ENCODE results near the gene RALGPS1. TPM values are rescaled to one million over a fixed set of nuclear protein-coding genes. Genes with fewer than 3 reads are reported as not detected.

The RALGPS1 gene
- total RNA-seq, 4 donors from 2014 or later: 4.6 to 11.9 (median 10.0) TPM

DNA sequence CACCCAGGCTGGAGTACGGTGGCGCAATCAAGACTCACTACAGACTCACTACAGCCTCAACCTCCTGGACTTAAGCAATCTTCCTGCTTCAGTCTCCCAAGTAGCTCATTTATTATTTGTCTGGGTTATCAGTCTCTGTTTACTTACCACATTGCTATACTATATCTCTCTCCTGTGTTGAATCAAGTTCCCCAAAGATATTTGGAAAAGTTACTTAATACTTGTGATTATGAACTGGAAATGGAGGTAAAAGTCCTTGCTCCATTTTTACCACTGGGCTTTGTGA is 152.2 kb downstream of the RALGPS1 start:
- H3K36me3 ChIP-seq: peaks cover 0 to 9% (median 2%) of the 10 kb centered on the region in 4 donors
- no peak for TF ChIP-seq CTCF (IDR thresholded peaks at IDR 0.05)
- TF ChIP-seq POLR2AphosphoS5 (IDR thresholded peaks at IDR 0.05): no peak
- TF ChIP-seq EP300 (IDR thresholded peaks at IDR 0.05): no peak
- TF ChIP-seq POLR2A (IDR thresholded peaks at IDR 0.05; ENCODE audit: low read depth): no peak
- intact Hi-C loops (cut with DNase I): no loop called here
- no peaks in the 10 kb centered on the region for H3K4me1 ChIP-seq
- H3K4me3 ChIP-seq: no peak overlapping the region
- no peaks in the 10 kb centered on the region for H3K9me3 ChIP-seq
- H3K27me3 ChIP-seq: no peaks in the 10 kb centered on the region
- no peak for DNase-seq (ENCODE audit: extremely low spot score)
- no peak overlapping the region for H3K27ac ChIP-seq (replicated peaks in 1 of 4)
- 83% methylated on average over 2 of the region's 2 CpGs for WGBS

GRCh38 chr9:127067603-127068220 is 153.1 kb downstream of the RALGPS1 start:
- intact Hi-C loops (cut with DNase I): no loop called here
- no peak for TF ChIP-seq EP300 (IDR thresholded peaks at IDR 0.05)
- TF ChIP-seq CTCF (IDR thresholded peaks at IDR 0.05): no peak
- no peak for TF ChIP-seq POLR2A (IDR thresholded peaks at IDR 0.05; ENCODE audit: low read depth)
- no peak for TF ChIP-seq POLR2AphosphoS5 (IDR thresholded peaks at IDR 0.05)
- Histone ChIP-seq H3K27me3 (no peaks in the 10 kb centered on the region), H3K27ac (replicated peaks in 1 of 4) (no peak overlapping the region), H3K4me3 (no peak overlapping the region), H3K9me3 (no peaks in the 10 kb centered on the region), H3K4me1 (no peaks in the 10 kb centered on the region), H3K36me3 (peaks cover 0 to 9% (median 2%) of the 10 kb centered on the region in 4 donors)
- DNase-seq (ENCODE audit: extremely low spot score): peak; percentile 72
- whole genome bisulfite sequencing: 92% methylated on average over 5 of the region's 5 CpGs

DNA sequence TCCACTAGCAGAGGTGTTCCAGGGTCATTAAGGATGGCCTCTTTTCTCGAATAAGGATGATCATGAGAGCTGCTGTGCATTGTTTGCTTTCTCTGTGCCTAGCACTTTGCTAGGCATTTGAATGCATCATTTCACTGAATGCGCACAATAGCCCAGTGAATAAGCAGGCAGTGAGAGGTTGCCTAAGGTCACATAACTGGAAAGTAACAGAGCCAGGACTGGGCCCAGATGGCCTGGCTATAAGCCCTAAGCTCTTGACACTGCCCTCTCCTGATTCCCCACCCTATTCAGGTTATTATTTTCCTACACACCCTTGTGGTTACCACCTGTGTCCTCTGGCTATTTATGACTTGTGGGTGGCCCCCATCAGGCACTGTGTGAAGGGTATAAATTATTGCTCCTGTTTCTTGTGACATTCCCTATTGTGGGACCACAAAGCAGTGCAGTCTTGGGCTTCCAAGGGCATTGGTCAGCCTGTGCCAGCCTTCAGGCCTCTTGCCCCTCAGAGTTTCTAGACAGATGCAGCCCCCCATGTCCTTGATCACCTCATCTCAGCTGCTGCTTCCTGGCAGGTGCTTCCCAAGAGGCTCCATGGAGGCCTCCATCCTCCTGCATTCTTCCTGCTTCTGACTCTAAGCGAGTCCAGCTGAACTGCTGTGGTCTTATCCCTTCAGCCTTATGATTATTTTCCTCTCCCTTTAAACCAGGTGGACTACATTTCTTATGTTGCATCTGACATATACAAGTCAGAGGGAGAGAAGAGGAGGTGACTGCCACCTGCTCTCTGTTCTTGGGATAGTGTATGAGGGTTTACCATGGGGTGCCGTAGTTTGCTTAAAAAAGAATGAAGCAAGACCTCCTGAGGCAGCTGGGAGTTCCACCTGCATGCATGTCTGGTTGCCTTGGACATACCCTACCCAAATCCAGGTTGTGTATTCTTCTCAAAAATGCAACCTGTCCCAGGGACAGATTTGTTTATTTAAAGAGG is 160.3 kb downstream of the RALGPS1 start:
- no peak overlapping the region for H3K4me3 ChIP-seq
- H3K4me1 ChIP-seq: peaks cover 27 to 36% (median 31%) of the 10 kb centered on the region in 4 donors
- H3K36me3 ChIP-seq: peaks cover 0 to 6% (median 2%) of the 10 kb centered on the region in 4 donors
- no peak for DNase-seq (ENCODE audit: extremely low spot score)
- H3K27ac ChIP-seq (replicated peaks in 1 of 4): no peak overlapping the region
- 80% methylated on average over 4 of the region's 4 CpGs for WGBS
- H3K9me3 ChIP-seq: no peaks in the 10 kb centered on the region
- TF ChIP-seq POLR2AphosphoS5 (IDR thresholded peaks at IDR 0.05) (peak in 1 of 2 donors; percentile 23), CTCF (IDR thresholded peaks at IDR 0.05) (no peak), EP300 (IDR thresholded peaks at IDR 0.05) (no peak), POLR2A (IDR thresholded peaks at IDR 0.05; ENCODE audit: low read depth) (no peak)
- H3K27me3 ChIP-seq: no peaks in the 10 kb centered on the region
- intact Hi-C loops (cut with DNase I): no loop called here

GRCh38 chr9:127075624-127076372 is 161.2 kb downstream of the RALGPS1 start:
- no peak for DNase-seq (ENCODE audit: extremely low spot score)
- intact Hi-C loops (cut with DNase I): no loop called here
- no peak overlapping the region for H3K4me3 ChIP-seq
- H3K36me3 ChIP-seq: no peaks in the 10 kb centered on the region
- H3K9me3 ChIP-seq: no peaks in the 10 kb centered on the region
- H3K27ac ChIP-seq (replicated peaks in 1 of 4): no peak overlapping the region
- TF ChIP-seq CTCF (IDR thresholded peaks at IDR 0.05): no peak
- no peak for TF ChIP-seq POLR2AphosphoS5 (IDR thresholded peaks at IDR 0.05)
- TF ChIP-seq POLR2A (IDR thresholded peaks at IDR 0.05; ENCODE audit: low read depth): no peak
- TF ChIP-seq EP300 (IDR thresholded peaks at IDR 0.05): no peak
- 62% methylated on average over 2 of the region's 2 CpGs for WGBS
- no peaks in the 10 kb centered on the region for H3K27me3 ChIP-seq
- H3K4me1 ChIP-seq: peaks cover 27 to 36% (median 31%) of the 10 kb centered on the region in 4 donors
